MM.1S (cell line): ENCODE data around the gene CHP1.

Source experiments
- DNase-seq: peaks from one replicate; pipeline ENCODE4 v3.0.0-alpha.2; 2015
- H2AFZ ChIP-seq: fragments of 300-600 bp; sonication (generic); 2 replicates; pipeline ENCODE4 v1.6.0; 2016; ENCODE audit warnings: antibody characterized with exemption, low read length
- H3F3A ChIP-seq: fragments of 300-600 bp; sonication (generic); 2 replicates; pipeline ENCODE4 v1.6.1; 2016; ENCODE audit warnings: mild to moderate bottlenecking, antibody characterized with exemption, low read length, moderate library complexity, mixed read lengths; ENCODE audit not compliant: insufficient read depth
- H3K27ac ChIP-seq: fragments of 300-600 bp; sonication (generic); 2 replicates; pipeline ENCODE4 v1.5.1; 2016; ENCODE audit warnings: mild to moderate bottlenecking, low read length
- H3K27me3 ChIP-seq: fragments of 300-600 bp; sonication (generic); replicated peaks from 2 replicates; pipeline ENCODE4 v1.6.0; 2016; ENCODE audit warnings: low read length; ENCODE audit not compliant: insufficient read depth
- H3K36me3 ChIP-seq: fragments of 300-600 bp; sonication (generic); replicated peaks from 2 replicates; pipeline ENCODE4 v1.6.1; 2016; ENCODE audit warnings: mild to moderate bottlenecking, low read length, mixed read lengths; ENCODE audit not compliant: insufficient read depth
- H3K4me1 ChIP-seq: fragments of 300-600 bp; sonication (generic); 2 replicates; pipeline ENCODE4 v1.6.1; 2016; ENCODE audit warnings: low read length, mixed read lengths
- H3K4me2 ChIP-seq: fragments of 300-600 bp; sonication (generic); 2 replicates; pipeline ENCODE4 v1.6.0; 2016; ENCODE audit warnings: low read depth, low read length
- H3K4me3 ChIP-seq: fragments of 300-600 bp; sonication (generic); 2 replicates; pipeline ENCODE4 v1.5.1; 2016; ENCODE audit warnings: low read length, mixed read lengths
- H3K79me2 ChIP-seq: fragments of 300-600 bp; sonication (generic); 2 replicates; pipeline ENCODE4 v1.6.1; 2016; ENCODE audit warnings: mixed run types, low read length, mixed read lengths
- H3K9ac ChIP-seq: fragments of 300-600 bp; sonication (generic); 2 replicates; pipeline ENCODE4 v1.6.1; 2016; ENCODE audit warnings: low read length, mixed read lengths
- H3K9me2 ChIP-seq: fragments of 300-600 bp; sonication (generic); replicated peaks from 2 replicates; pipeline ENCODE4 v1.6.1; 2016; ENCODE audit warnings: mild to moderate bottlenecking, low read length, mixed read lengths; ENCODE audit not compliant: insufficient read depth
- H3K9me3 ChIP-seq: fragments of 300-600 bp; sonication (generic); replicated peaks from 2 replicates; pipeline ENCODE4 v1.6.1; 2016; ENCODE audit warnings: mild to moderate bottlenecking, low read length, mixed read lengths; ENCODE audit not compliant: insufficient read depth
- H4K20me1 ChIP-seq: fragments of 300-600 bp; sonication (generic); 2 replicates; pipeline ENCODE4 v1.6.1; 2016; ENCODE audit warnings: mild to moderate bottlenecking, low read length, moderate library complexity, mixed read lengths; ENCODE audit not compliant: insufficient read depth
- EZH2 ChIP-seq: fragments of 300-600 bp; sonication (generic); optimal IDR thresholded peaks from 2 replicates; pipeline ENCODE3; 2017; ENCODE audit warnings: low read depth, mild to moderate bottlenecking, antibody characterized with exemption, low read length, mixed read lengths
- EZH2phosphoT487 ChIP-seq: fragments of 300-600 bp; sonication (generic); IDR thresholded peaks from 2 replicates; pipeline ENCODE4 v1.6.1; 2018; ENCODE audit warnings: antibody characterized with exemption, low read length
- TF ChIP-seq, protein P1 (sequence below): fragments of 300-600 bp; sonication (generic); IDR thresholded peaks from 2 replicates; pipeline ENCODE4 v1.5.1; 2016; ENCODE audit warnings: antibody characterized with exemption, low read length, mixed read lengths

CHP1 gene

DNA sequence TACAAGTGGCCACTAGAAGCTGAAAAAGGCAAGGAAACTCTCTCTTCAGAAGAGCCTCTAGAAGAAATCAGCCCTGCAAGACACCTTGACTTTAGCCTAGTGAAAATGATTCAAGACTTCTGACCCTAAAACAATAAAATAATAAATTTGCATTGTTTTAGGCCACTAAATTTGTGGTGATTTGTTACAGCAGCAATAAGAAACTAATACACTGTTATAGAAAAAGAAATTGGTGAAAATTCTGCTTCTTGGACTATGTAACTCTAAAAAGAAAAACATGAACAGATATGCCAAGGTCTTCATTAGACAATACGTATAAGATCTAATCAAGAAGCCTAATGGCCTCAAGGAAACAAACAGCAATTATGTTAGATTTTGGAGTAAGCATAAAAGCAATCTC is 36.6 kb upstream of the CHP1 start:
- Histone ChIP-seq H3K4me2 (no peak overlapping the region), H3K9me2 (no peaks in the 10 kb centered on the region), H4K20me1 (no peaks in the 10 kb centered on the region), H3K9me3 (no peaks in the 10 kb centered on the region), H3K9ac (no peak overlapping the region), H2AFZ (no peak overlapping the region), H3K36me3 (no peaks in the 10 kb centered on the region), H3K27me3 (no peaks in the 10 kb centered on the region), H3F3A (no peaks in the 10 kb centered on the region), H3K4me3 (no peak overlapping the region), H3K27ac (no peak overlapping the region), H3K4me1 (no peaks in the 10 kb centered on the region), H3K79me2 (no peaks in the 10 kb centered on the region)
- TF ChIP-seq EZH2 (no peak), EZH2phosphoT487 (no peak)
- TF ChIP-seq, protein P1, sequence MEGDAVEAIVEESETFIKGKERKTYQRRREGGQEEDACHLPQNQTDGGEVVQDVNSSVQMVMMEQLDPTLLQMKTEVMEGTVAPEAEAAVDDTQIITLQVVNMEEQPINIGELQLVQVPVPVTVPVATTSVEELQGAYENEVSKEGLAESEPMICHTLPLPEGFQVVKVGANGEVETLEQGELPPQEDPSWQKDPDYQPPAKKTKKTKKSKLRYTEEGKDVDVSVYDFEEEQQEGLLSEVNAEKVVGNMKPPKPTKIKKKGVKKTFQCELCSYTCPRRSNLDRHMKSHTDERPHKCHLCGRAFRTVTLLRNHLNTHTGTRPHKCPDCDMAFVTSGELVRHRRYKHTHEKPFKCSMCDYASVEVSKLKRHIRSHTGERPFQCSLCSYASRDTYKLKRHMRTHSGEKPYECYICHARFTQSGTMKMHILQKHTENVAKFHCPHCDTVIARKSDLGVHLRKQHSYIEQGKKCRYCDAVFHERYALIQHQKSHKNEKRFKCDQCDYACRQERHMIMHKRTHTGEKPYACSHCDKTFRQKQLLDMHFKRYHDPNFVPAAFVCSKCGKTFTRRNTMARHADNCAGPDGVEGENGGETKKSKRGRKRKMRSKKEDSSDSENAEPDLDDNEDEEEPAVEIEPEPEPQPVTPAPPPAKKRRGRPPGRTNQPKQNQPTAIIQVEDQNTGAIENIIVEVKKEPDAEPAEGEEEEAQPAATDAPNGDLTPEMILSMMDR = no peak
- no peak for DNase-seq

DNA sequence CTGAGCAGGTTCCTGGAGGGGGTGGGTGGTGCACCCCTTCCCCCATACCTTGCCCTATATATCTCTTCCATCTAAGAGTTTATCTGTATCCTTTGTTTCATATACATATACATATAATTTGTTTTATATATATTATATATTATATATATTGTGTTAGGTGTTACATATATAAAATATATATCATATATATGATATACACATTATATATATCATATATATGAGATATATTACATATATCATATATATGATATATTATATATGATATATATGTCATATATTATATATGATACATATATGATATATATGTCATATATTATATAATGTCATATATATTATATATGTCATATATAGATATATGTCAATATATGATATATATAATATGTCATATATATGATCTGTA is 31.6 kb upstream of the CHP1 start:
- H3K36me3 ChIP-seq = no peaks in the 10 kb centered on the region
- no peak overlapping the region for H3K27ac ChIP-seq
- DNase-seq = no peak
- no peaks in the 10 kb centered on the region for H3K9me3 ChIP-seq
- no peaks in the 10 kb centered on the region for H3K79me2 ChIP-seq
- no peak for TF ChIP-seq EZH2
- no peak for TF ChIP-seq EZH2phosphoT487
- TF ChIP-seq, protein P1 = no peak
- no peaks in the 10 kb centered on the region for H3K27me3 ChIP-seq
- H3K4me2 ChIP-seq = no peak overlapping the region
- H2AFZ ChIP-seq = no peak overlapping the region
- H3K4me1 ChIP-seq = no peaks in the 10 kb centered on the region
- H3K9me2 ChIP-seq = no peaks in the 10 kb centered on the region
- H3F3A ChIP-seq = no peaks in the 10 kb centered on the region
- no peak overlapping the region for H3K4me3 ChIP-seq
- no peak overlapping the region for H3K9ac ChIP-seq
- H4K20me1 ChIP-seq = no peaks in the 10 kb centered on the region

DNA sequence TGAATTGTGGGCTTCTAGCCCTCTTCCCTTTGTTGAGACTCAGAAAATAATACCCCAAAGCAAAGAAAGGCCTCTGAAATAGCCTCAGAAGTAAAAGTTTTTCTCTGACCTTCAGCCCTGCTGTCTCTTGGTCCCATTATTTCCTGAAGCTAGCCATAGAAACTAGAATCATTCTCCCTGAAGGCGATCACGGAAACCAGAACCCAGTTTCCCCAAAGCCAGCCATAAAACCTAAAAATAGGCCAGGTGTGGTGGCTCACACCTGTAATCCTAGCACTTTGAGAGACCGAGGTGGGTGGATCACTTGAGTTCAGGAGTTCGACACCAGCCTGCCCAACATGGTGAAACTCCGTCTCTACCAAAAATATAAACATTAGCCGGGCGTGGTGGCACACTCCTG is 27.7 kb upstream of the CHP1 start:
- Histone ChIP-seq H3K27ac (no peak overlapping the region), H3K4me2 (no peak overlapping the region), H3K36me3 (no peaks in the 10 kb centered on the region), H3K79me2 (no peaks in the 10 kb centered on the region), H2AFZ (no peak overlapping the region), H3K4me3 (no peak overlapping the region), H3K27me3 (no peaks in the 10 kb centered on the region), H3K9me3 (no peaks in the 10 kb centered on the region), H3K4me1 (no peaks in the 10 kb centered on the region), H3K9ac (no peak overlapping the region), H3F3A (no peaks in the 10 kb centered on the region), H4K20me1 (no peaks in the 10 kb centered on the region), H3K9me2 (no peaks in the 10 kb centered on the region)
- DNase-seq = no peak
- TF ChIP-seq, protein P1 = no peak
- no peak for TF ChIP-seq EZH2phosphoT487
